ENCODE results near the gene LRPPRC.
"Not testable (repeated sequence)": the region's sequence is repeated elsewhere in the genome, so short reads cannot be mapped to it uniquely, and the experiment has no call there.

The LRPPRC gene

GRCh38 chr2:43927442-43927841 is 68.3 kb downstream of the LRPPRC start:
- no peak for TF ChIP-seq CTCF (IDR thresholded peaks at IDR 0.05; ENCODE audit: insufficient read depth, low read length, poor library complexity, severe bottlenecking)
- DNase-seq (ENCODE audit: extremely low read depth, insufficient read length) = peak; percentile 25
- H3K27me3 ChIP-seq (replicated peaks; ENCODE audit: control insufficient read depth, insufficient read depth, low read length) = no peaks in the 10 kb centered on the region
- peak overlapping the region; percentile 46 for H3K4me3 ChIP-seq (replicated peaks; ENCODE audit: low read depth, low read length)
- H3K36me3 ChIP-seq (ENCODE audit: control insufficient read depth, insufficient read depth, low read length) = peaks cover 7% of the 10 kb centered on the region

DNA sequence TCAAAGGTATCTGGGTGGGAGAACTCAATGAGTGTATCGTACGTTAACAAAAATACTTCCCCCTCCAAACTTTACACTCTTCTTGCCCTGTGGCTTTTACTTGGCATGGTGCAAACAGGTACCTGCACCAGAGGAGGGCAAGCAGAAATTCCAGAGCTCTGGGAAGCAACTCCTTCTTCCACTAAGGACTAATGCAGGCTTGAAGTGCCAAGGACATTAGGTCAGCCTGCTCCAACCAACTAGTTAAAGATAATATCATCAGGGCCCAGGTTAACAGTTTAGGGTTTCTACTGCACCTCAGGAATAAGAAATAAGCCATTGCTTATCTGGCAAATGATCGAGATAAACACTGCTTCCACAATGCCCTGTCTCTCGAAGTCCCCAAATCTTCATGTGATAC is 70.4 kb downstream of the LRPPRC start:
- TF ChIP-seq CTCF (IDR thresholded peaks at IDR 0.05; ENCODE audit: insufficient read depth, low read length, poor library complexity, severe bottlenecking) = no peak
- H3K4me3 ChIP-seq (replicated peaks; ENCODE audit: low read depth, low read length) = no peak overlapping the region
- DNase-seq (ENCODE audit: extremely low read depth, insufficient read length) = no peak

GRCh38 chr2:43924463-43924862 is 71.3 kb downstream of the LRPPRC start:
- no peak overlapping the region for H3K4me3 ChIP-seq (replicated peaks; ENCODE audit: low read depth, low read length)
- no peak for TF ChIP-seq CTCF (IDR thresholded peaks at IDR 0.05; ENCODE audit: insufficient read depth, low read length, poor library complexity, severe bottlenecking)
- DNase-seq (ENCODE audit: extremely low read depth, insufficient read length) = no peak
- no peaks in the 10 kb centered on the region for H3K27me3 ChIP-seq (replicated peaks; ENCODE audit: control insufficient read depth, insufficient read depth, low read length)
- peaks cover 5% of the 10 kb centered on the region for H3K36me3 ChIP-seq (ENCODE audit: control insufficient read depth, insufficient read depth, low read length)

More for the DNA sequence above, 70.4 kb downstream of the LRPPRC start:
- Histone ChIP-seq H3K36me3 (ENCODE audit: control insufficient read depth, insufficient read depth, low read length) (peaks cover 5% of the 10 kb centered on the region), H3K27me3 (replicated peaks; ENCODE audit: control insufficient read depth, insufficient read depth, low read length) (no peaks in the 10 kb centered on the region)

- H3K36me3 ChIP-seq (ENCODE audit: control insufficient read depth, insufficient read depth, low read length); H3K4me3 ChIP-seq (replicated peaks; ENCODE audit: low read depth, low read length): not testable (repeated sequence)
Measured at GRCh38 chr2:43911136-43911790, 84.5 kb downstream of the LRPPRC start.

GRCh38 chr2:43906448-43907109 is 89.2 kb downstream of the LRPPRC start:
- no peak for TF ChIP-seq CTCF (IDR thresholded peaks at IDR 0.05; ENCODE audit: insufficient read depth, low read length, poor library complexity, severe bottlenecking)
- DNase-seq (ENCODE audit: extremely low read depth, insufficient read length) = no peak
- Histone ChIP-seq H3K4me3 (replicated peaks; ENCODE audit: low read depth, low read length) (no peak overlapping the region), H3K36me3 (ENCODE audit: control insufficient read depth, insufficient read depth, low read length) (peaks cover 5% of the 10 kb centered on the region), H3K27me3 (replicated peaks; ENCODE audit: control insufficient read depth, insufficient read depth, low read length) (no peaks in the 10 kb centered on the region)

More at GRCh38 chr2:43911136-43911790, 84.5 kb downstream of the LRPPRC start:
- H3K27me3 ChIP-seq (replicated peaks; ENCODE audit: control insufficient read depth, insufficient read depth, low read length); DNase-seq (ENCODE audit: extremely low read depth, insufficient read length): not testable (repeated sequence)

DNA sequence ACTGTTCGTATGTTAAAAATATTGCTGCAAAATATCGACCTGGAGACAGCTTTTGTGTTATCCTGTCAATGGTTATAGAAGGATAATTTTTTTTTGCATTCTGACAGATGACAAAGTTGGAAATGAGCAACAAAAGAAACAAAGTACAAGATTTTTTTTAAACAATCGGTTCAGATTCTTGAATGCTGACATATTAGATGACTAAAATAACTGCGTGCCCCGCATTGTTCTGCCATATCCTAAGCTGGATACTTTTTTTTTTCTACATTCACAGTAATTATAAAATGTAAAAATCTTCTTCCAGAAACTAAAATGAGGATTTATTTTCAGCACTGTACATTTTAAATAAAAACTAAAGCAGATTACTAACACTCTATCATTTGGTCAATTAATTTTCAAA is 89.9 kb downstream of the LRPPRC start:
- H3K4me3 ChIP-seq (replicated peaks; ENCODE audit: low read depth, low read length) = no peak overlapping the region
- TF ChIP-seq CTCF (IDR thresholded peaks at IDR 0.05; ENCODE audit: insufficient read depth, low read length, poor library complexity, severe bottlenecking) = no peak
- no peak for DNase-seq (ENCODE audit: extremely low read depth, insufficient read length)
- H3K27me3 ChIP-seq (replicated peaks; ENCODE audit: control insufficient read depth, insufficient read depth, low read length) = no peaks in the 10 kb centered on the region
- peaks cover 5% of the 10 kb centered on the region for H3K36me3 ChIP-seq (ENCODE audit: control insufficient read depth, insufficient read depth, low read length)

All from GM06990 (cell line).